NOMO-1 treated with DMSO at 0.1 percent for 48 hours (cell line): ENCODE data around the gene LLGL1.
A peak's percentile ranks its signal among the peaks of the same experiment; 100 is the strongest.
"Not testable (repeated sequence)": the region's sequence is repeated elsewhere in the genome, so short reads cannot be mapped to it uniquely, and the experiment has no call there.

ENCODE experiments used
- DNase-seq: peaks from one replicate; lab custom pipeline; 2025; ENCODE audit not compliant: unreplicated experiment; lab: John Stamatoyannopoulos, UW

Gene LLGL1

DNA sequence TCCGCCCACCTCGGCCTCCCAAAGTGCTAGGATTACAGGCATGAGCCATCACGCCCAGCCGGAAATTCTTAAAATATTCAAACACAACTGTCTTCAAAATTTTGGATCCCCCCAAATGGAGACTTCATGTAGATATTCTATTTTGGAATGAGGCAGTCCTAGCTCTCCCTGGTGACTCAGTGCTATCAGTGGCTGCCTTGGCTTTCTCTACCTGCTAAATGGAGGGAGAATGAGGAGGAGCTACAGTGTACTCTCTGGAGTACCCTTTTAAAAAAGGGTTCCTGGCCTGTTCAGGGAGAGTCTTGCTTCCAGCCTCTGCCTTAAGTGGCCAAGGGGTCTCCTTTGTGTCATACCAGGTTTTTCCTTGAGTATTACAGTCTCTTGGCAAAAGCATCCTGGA is 31.0 kb upstream of the LLGL1 start:
- DNase-seq: no peak

DNA sequence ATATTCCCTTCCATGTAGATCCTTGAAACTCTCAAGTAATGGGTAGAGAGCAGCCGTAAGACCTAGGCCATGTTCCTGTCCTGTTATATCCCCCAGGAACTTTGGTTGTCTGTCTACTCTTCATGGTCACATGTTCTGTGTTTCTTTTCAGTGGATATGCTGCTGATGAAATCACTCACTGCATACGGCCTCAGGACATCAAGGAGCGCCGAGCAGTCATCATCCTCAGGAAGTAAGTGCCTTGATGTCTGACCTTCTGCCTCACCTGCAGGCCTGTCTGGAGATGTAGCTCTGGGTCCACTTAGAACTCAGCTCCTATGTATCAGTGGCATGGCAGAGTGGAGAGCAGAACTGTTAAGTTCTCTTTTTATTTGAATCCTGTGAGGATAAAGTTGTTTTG is 30.6 kb upstream of the LLGL1 start:
- no peak for DNase-seq

DNA sequence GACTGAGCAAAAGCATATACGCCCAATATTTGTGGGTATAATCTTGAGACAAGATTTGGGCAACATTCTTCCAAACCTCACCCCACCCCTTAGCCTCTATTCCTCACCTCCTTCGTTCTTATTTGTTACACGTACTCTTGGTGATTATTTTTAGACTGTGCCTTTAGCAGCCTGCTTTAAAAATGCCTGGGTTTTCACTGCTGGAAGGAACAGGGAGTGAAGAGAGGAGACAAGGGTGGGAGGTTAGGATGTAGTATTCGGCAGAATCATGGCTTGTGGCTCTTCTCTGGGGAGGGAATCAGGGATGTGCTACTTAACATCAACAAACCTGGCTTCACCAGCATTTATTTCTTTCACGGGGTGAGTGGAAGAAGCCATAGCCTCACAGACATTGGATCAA is 30.2 kb upstream of the LLGL1 start:
- DNase-seq: no peak

DNA sequence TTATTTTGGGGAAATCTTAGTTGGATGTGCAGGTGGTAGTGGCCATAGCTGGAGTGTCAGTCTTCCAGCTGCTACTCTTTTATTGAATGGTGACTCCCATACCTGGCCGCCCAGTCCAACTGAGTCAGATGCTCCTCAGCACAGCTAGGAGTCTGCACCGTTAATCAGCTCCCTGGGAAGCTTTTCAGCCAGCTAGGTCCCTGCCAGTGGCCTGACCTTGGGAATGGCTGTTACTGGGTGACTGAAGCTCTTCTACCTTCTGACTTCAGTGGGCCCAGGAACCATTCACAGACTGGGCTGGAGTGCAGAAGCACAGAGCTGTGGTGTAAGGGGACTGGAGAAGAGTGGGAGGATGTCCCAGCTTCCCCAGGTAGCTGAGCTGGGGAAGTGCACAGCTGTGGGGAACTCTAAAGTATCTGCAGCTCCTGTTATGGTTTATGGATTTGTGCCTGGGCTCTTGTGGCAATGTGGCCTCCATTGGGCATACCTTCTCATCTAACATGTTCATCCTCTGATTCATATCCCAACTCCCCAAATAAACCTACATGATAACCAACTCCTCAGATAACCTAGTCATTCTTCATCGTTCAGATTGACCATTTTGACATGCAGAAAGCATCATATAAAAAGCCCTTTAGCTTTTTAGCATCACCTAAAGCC is 27.8 kb upstream of the LLGL1 start:
- DNase-seq: no peak

DNA sequence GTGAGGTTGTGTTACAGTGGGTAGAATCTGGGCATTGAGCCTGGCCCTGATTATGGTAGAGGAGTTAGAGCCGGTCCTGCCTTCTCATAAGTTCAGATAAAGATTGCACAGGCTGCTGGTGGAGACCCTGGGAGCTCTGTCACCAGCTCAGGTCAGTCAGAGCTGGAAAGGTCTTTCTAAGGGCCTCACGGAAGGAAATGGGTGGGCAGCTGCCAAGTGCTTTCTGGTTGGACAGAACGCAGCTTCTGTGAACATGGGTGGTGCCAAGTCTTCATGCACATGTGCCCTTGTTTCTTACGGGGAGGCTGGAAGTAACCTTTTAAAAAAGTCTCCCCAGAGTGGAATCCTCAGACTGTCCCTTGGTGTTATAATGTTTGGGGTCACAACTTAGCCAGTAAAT is 26.9 kb upstream of the LLGL1 start:
- no peak for DNase-seq

DNA sequence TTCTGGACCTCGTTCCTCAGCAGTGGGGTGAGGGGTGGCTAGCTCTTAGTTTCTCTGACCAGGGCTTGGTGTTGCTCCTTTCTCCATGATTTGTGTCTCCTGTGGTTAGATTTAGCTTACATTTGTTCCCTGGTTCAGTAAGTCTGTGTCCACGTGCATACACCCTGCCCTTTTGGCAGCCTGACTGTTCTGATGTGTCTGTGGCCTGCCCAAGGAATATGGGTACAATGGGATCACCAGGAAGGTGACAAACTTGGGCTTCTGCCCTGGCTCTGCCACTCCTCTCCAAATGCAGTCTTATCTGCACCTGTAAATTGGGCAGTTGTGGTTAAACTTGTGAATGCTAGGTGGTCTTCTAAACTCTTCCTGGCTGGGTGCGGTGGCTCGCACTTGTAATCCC is 24.3 kb upstream of the LLGL1 start:
- no peak for DNase-seq

DNA sequence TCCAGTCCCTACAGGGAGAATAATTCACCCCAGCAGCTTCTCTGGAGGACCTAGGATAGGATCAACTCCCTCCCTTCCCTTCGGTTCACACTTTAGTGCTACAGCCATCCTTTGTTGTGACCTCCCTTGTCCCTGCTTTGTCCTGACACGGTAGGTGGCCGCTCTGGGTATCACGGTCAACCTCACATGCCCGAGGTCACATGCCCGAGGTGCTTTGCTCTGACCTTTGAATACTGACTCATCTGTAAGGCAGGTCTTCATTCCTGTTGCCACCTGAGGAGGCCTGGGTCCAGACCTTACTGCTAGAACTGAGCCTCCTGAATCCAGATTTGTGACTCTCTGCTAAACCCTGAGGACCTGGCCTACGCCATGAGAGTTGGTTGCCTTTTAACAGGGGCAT is 22.1 kb upstream of the LLGL1 start:
- no peak for DNase-seq

DNA sequence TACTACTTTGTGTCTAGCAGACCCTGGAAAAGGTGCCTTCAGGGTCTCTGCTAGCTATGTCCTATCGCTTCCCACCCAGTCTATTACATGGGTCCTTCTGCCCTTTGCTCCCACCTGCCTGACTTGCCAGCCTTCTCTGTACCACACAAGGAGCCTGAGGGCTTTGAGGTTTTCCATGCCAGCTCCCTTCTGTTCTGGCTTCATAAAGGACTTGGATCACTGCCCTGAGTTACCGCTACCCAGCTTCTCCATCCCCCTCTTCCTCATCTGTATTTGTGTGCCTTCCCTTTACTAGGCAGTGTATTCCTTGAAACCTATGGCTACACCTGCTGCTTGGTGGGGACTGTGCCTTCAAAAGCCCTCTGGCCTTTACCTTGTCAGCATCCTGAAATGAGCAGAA is 19.6 kb upstream of the LLGL1 start:
- DNase-seq: no peak

DNA sequence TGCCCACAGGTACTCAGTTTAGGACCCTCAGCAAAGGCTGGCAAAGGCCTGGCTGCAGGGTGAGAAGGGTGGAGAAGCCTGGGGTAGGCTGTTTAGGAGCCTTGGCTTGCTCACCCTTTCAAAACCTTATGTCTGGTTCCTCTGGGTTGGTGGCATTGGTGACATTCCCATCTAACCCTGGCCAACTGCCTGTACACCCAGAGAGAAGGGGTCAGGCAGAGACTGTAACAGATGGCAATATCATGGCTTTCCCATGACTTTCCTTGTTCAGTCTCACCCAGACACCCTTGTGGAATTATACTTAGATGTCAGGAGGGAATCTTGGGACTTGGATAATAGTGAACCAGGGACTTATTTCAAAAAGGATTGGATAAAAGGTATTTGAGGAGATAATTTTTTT is 18.5 kb upstream of the LLGL1 start:
- no peak for DNase-seq

DNA sequence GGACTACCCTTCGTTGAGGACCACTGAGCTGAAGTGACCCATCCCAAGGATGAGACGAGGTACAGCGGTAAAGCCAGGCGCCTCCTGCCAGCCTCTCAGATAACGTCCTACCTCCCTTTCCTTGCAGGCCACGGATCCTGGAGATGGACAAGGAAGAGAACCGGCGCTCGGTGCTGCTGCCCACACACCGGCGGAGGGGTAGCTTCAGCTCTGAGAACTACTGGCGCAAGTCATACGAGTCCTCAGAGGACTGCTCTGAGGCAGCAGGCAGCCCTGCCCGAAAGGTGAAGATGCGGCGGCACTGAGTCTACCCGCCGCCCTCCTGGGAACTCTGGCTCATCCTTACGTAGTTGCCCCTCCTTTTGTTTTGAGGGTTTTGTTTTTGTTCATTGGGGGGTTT is 17.3 kb upstream of the LLGL1 start:
- DNase-seq: no peak

DNA sequence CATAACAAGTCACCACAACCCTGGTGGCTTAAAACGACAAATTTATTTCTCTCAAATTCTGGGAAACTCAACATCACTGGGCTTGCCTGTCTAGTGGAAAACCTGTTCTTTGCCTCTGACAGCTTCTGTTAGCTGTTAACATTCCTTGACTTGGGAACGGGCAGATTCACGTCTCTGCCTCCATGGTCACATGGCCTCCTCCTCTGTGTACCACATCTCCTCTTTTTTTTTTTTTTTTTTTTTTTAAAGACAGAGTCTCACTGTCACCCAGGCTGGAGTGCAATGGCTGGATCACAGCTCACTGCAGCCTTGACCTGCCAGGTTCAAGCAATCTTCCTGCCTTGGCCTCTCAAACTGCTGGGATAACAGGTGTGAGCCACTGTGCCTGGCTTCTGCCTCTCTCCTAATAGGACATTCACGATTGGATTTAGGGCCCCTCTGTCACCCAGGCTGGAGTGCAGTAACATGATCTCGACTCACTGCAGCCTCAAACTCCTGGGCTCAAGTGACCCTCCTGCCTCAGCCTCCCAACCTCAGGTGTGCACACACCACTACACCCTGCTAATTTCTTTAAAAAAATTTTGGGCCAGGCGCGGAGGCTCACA is 11.7 kb upstream of the LLGL1 start:
- no peak for DNase-seq

DNA sequence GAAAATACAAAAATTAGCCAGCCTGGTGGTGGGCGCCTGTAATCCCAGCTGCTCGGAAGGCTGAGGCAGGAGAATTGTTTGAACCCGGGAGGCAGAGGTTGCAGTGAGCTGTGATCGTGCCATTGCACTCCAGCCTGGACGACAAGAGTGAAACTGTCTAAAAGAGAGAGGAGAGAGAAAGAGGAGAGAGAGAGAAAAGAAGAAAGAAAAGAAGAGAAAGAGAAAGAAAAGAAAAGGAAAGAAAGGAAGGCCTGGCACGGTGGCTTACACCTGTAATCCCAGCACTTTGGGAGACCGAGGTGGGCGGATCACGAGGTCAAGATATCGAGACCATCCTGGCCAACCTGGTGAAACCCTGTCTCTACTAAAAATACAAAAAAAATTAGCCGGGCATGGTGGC is 8.5 kb upstream of the LLGL1 start:
- not testable (repeated sequence) for DNase-seq

DNA sequence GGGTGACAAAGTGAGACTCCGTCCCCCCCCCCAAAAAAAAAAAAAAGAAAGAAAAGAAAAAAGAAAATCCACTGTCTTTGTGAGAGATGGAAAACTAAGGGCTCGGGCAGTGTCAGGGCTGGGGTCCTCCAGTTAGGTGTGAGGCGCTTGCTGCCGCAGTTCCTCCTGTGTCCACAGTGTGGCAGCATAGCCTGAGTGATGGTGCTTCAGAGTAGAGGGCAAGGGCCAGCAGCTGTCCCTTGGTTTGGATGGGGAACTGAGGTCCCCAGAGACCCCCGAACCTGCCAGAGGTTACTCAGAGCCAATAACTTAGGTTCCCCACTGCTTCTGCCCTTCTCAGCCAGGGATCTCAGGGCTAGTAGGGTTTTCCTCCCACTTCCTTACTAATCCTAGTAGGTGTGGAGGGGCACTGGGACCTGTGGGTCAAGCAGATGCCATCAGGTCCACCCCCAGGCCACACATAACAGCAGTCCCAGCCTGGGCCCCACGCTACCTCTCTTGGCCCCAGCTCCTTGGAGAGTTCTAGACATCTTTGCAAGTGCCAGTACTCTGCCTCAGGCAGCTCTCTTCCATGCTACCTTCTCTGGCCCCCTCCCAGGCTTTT is 7.9 kb upstream of the LLGL1 start:
- peak; percentile 48 for DNase-seq

DNA sequence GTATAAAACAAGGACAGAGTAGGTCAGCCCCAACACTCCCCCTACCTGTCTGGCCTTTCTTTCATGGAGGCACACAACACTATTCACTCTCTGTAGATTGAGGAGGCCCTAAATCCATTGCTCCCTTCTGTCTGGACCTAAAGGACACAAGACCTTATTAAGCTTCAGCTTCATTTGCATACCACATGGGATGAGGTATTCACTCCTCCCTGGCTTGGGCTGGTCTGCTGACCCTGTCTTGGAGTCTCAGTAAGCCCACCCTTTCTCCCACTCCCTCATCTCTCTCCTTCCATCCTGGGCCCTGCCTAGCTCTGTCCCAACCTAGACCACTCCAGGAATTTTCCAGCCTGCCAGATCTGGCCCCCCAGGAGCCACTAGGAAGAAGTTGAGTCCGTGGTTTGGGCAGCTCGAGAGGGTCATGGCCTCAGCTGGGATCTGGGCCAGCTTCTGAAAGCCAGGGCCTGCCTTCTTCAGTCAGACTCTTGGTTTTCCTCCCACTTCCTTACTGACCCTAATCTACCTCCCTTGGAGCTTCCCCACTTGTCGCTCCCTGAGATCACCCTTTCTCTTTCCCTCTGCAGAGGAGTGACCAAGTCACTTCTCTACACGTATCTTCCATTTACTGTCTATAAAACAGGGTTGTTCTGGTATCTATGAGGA is 6.5 kb upstream of the LLGL1 start:
- DNase-seq: no peak

DNA sequence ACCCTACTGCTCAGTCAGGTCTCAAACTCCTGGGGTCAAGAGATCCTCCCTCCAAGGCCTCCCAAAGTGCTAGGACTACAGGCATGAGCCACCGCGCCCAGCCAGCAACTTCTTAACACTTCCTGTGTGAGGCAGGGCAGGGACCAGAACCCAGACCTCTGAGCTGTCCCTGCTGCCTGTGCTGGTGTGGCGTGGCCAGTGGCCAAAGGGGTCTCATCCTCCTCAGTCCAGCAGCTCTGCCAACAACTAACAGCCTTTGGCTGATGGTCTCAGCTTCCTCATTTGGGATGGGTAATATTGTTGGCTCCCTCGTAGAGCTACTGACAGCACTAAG is 1.4 kb upstream of the LLGL1 start:
- no peak for DNase-seq

DNA sequence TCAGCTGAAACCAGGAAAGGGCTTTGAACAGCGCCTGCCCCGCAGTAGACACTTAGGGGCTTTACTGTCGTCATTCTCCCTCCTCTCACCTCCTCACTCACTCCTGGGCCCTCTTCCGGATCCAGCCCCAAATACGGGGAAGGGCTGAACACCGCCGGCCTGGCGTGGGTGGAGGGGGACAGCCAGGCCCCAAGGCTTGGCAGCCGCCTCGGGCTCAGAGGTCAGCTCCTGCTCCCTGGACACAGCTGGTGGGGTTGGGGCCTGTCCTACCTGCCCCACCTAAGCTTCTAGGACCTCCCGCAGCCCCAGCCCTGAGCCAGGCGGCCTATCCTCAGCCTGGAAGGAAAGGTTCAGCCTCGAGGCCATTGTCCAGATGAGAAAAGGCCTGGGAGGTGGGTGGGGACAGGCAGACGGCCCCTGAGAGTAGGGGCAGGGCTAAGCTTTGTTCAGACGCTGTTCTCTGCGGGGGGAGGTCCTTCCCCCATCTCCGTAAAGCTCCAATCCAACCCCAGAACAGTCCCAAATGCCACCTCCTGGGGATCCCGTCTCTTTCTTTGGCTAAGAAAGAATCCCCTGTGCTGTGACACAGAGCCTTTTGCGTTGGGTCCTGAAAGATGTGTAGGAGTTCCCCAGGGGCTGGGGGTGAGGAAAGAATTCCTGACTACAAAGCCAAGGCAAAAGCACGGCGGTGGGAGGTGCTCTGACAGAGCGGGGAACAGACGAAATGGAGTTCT is 881 bp upstream of the LLGL1 start:
- DNase-seq: no peak

DNA sequence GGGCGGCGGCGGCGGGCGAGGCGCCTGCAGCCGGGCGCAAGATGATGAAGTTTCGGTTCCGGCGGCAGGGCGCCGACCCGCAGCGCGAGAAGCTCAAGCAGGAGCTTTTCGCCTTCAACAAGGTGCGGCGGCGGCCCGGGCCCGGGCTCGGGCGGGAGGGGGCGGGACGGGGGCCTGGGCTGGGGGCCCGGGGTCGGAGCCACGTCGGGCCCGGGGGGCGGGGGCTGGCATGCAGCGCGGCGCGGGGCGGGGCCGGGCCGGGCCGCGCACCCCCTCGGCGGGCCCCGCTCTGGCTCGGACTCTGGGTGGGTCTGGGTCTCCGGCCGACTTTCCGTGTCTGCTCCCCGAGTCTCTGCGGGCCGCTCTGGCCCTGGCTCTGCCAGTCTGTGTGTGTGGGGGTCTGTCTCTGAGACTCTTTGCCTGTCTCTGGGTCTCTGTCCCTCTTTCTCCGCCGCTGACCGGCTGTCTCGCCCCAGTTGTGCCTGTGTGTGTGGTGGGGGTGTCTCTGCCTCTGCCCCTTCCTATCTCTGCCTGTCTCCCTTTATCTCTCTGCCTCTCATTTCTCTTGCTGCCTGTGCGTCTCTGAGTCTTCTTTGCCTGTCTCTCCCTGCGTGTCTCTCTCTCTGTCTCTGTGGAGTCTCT is 328 bp downstream of the LLGL1 start:
- DNase-seq: no peak

DNA sequence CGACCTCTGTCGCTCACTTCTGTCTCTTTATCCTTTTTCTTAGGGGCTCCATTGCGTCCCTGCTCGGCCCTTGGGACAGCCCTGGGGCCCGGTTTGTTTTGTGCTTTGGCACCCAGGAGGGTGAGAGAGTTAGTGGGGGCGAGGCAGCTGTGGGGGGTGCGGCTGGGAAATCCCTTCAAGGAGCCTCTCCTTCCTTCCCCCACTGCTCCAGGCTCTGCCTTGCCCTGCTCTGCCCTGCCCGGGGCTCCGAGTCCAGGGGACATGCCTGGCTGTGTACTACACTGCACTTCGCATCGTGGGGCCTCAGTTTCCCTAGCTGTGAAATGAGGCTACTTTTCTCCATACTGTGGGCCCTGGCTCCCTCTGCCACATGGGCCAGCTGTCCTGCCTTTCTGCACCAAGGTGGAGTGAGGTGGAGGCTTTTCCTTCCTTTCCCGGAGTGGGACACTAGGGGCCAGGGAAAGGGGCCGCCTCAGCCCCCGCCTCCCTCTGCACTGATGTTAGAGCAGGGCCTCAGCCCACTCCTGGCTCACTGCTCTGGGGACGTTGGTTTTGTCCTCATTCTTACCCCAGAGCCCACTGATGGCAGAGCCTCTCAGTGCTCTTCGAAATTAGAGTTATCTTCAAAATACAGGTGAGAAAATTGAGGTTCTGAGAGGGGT is 980 bp downstream of the LLGL1 start:
- DNase-seq: no peak

DNA sequence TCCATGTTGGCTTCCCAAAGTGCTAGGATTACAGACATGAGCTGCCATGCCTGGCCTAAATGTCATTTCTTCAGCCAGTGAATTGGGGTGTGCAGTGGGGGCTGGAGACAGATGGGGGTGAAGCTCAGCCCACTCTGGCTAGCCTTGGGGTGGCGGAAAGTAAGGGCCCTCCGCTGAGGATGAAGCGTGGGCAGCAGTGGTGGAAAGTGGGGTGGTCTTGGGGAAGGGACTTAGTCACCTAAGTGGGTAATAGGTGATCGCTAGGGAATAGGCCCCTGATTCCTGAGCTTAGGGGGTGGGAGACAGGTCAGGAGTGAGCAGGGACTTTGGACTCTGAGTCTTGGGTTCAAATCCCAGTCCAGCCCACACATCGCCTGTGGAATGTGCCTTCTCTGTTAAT is 2.2 kb downstream of the LLGL1 start:
- no peak for DNase-seq

DNA sequence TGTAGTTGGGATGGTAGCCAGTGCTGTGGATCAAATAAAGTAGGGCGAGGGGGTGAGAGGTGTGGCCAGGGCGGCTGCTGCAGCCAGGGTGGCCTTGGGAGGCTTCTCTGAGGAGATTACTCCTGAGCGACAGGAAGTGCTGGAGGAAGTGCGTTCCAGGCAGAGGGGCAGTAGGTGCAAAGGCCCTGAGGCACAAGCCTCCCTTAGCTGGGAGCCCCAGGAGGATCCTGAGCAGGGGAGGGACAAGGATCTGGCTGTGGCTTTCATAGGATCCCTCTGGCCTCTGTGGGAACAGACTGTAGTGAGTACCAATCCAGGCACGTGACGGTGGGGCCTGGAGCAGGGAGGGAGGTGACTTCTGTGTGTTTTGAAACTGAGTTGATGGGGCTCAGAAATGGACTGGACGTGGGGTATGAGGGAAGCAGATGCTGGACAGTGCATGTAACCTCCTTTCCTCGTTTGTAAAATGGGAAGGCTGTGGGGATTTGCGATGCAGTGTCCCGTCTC is 2.8 kb downstream of the LLGL1 start:
- DNase-seq: no peak

DNA sequence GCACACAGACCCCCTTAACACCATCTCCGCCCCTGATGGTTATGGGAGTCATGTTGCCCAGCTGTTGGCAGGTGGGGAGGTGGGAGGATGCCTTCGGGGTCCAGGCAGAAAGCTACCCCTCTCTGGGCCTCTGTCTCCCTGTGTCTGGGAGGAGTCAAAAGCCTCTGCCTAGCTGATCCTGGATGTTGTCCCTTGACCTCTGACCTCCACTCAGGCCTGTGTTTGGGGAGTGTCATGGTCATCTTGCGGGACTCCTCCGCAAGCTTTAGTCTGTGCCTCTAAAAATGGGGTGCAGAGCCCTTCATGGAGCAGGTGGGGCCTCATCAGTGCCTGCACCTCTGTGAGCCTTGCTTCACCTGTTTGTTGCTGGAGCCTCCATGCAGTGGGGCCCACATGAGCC is 3.8 kb downstream of the LLGL1 start:
- no peak for DNase-seq
